ENCODE measurements around the gene SV2C.

DNA sequence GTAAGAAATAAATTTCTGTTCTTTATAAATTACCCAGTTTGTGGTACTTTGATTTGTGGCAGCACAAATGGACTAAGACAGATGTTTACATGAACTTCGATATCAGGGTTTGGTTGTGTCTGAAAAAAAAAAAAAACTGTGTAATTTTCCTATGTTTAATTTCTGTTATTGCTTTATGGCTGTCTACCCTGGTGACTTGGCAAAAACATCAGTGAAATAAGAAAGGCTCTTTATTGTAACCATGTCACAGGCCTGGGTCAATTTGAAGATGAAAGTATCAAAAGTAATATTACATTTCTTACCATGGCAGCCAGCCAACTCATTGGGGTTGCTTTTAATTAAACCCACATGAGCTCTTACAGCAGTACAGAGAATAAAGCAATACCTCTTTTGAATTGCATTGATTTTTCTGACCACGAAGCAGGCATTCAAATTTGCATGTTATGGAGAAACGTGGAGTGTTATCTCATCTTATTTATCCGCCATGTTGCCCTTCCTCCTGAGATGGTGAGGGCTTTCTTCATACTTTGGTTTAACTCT lies 20.6 kb upstream of the SV2C start:
- TF ChIP-seq POLR2A (IDR thresholded peaks at IDR 0.05) = no peak
- TF ChIP-seq POLR2AphosphoS5 (IDR thresholded peaks at IDR 0.05) = no peak
- TF ChIP-seq CTCF (IDR thresholded peaks at IDR 0.05) = no peak
- TF ChIP-seq EP300 (IDR thresholded peaks at IDR 0.05) = no peak

All from sigmoid colon (tissue), 4 donors.